Neural cell (in vitro differentiated cells): ENCODE measurements around the gene SFXN4. TPM values are rescaled to one million over a fixed set of nuclear protein-coding genes. Genes with fewer than 3 reads are reported as not detected.

Source experiments
- H2AFZ ChIP-seq: fragments of 200-600, 300-800 bp; sonication (generic), shearing (Covaris generic); 2 replicates; pipeline ENCODE4 v1.6.0; 2014; ENCODE audit warnings: low read depth, mild to moderate bottlenecking, antibody characterized with exemption, low read length, moderate library complexity
- H3F3A ChIP-seq: fragments of 200-600 bp; shearing (Covaris generic); 2 replicates; pipeline ENCODE4 v1.6.1; 2016; ENCODE audit warnings: mild to moderate bottlenecking, moderate library complexity, mixed read lengths, antibody characterized with exemption, low read length; ENCODE audit not compliant: insufficient read depth, poor library complexity, severe bottlenecking
- H3K27ac ChIP-seq: fragments of 200-600, 300-800 bp; sonication (generic), shearing (Covaris generic); 2 replicates; pipeline ENCODE4 v1.5.1; 2014; ENCODE audit warnings: mild to moderate bottlenecking, low read length, moderate library complexity
- H3K27me3 ChIP-seq: fragments of 300-800, 200-600 bp; sonication (generic), shearing (Covaris generic); 2 replicates; pipeline ENCODE4 v1.6.0; 2014; ENCODE audit warnings: mild to moderate bottlenecking, low read depth, low read length, moderate library complexity; ENCODE audit not compliant: insufficient read depth
- H3K36me3 ChIP-seq: fragments of 300-800, 200-600 bp; sonication (generic), shearing (Covaris generic); 2 replicates; pipeline ENCODE4 v1.5.1; 2014; ENCODE audit warnings: mild to moderate bottlenecking, antibody characterized with exemption, low read length, moderate library complexity; ENCODE audit not compliant: insufficient read depth
- H3K4me2 ChIP-seq: fragments of 300-800, 200-600 bp; sonication (generic), shearing (Covaris generic); 2 replicates; pipeline ENCODE4 v1.6.0; 2014; ENCODE audit warnings: mild to moderate bottlenecking, low read length
- H3K4me3 ChIP-seq: fragments of 300-800, 200-600 bp; sonication (generic), shearing (Covaris generic); 2 replicates; pipeline ENCODE4 v1.5.1; 2014; ENCODE audit warnings: mild to moderate bottlenecking, low read length, moderate library complexity
- H3K79me2 ChIP-seq: fragments of 200-600 bp; shearing (Covaris generic); replicated peaks from 2 replicates; pipeline ENCODE4 v1.6.0; 2014; ENCODE audit warnings: mild to moderate bottlenecking, low read length, moderate library complexity; ENCODE audit not compliant: insufficient read depth
- H3K9ac ChIP-seq: fragments of 300-800, 200-600 bp; sonication (generic), shearing (Covaris generic); 2 replicates; pipeline ENCODE4 v1.6.1; 2016; ENCODE audit warnings: mild to moderate bottlenecking, low read length, mixed read lengths
- H3K9me2 ChIP-seq: fragments of 200-600 bp; shearing (Covaris generic); 2 replicates; pipeline ENCODE4 v1.6.1; 2016; ENCODE audit warnings: mild to moderate bottlenecking, low read length, mixed read lengths; ENCODE audit not compliant: insufficient read depth
- H3K9me3 ChIP-seq: fragments of 200-600, 300-800 bp; sonication (generic), shearing (Covaris generic); 2 replicates; pipeline ENCODE4 v1.6.1; 2016; ENCODE audit warnings: mild to moderate bottlenecking, mixed run types, low read length, moderate library complexity, mixed read lengths
- H4K20me1 ChIP-seq: fragments of 200-600 bp; shearing (Covaris generic); 2 replicates; pipeline ENCODE4 v1.6.1; 2016; ENCODE audit warnings: mild to moderate bottlenecking, mixed run types; ENCODE audit not compliant: insufficient read depth
- CTCF ChIP-seq: fragments of 450-650 bp; IDR thresholded peaks from 2 replicates; pipeline ENCODE4 v1.5.1; 2014; ENCODE audit warnings: antibody characterized with exemption, mild to moderate bottlenecking, moderate library complexity; ENCODE audit not compliant: poor library complexity, severe bottlenecking
- EP300 ChIP-seq: fragments of 450-650 bp; conservative IDR thresholded peaks from 2 replicates; pipeline ENCODE4 v1.6.1; 2014; ENCODE audit warnings: antibody characterized with exemption, mild to moderate bottlenecking, moderate library complexity; ENCODE audit not compliant: poor library complexity, severe bottlenecking
- EZH2 ChIP-seq: fragments of 200-600, 300-800 bp; shearing (Covaris generic), sonication (generic); IDR thresholded peaks from 2 replicates; pipeline ENCODE4 v1.6.1; 2014; ENCODE audit warnings: antibody characterized with exemption, low read length, borderline replicate concordance, mild to moderate bottlenecking; ENCODE audit not compliant: insufficient read depth, poor library complexity, severe bottlenecking
- MXI1 ChIP-seq: fragments of 450-650 bp; conservative IDR thresholded peaks from 2 replicates; pipeline ENCODE4 v1.6.1; 2014; ENCODE audit warnings: antibody characterized with exemption, mild to moderate bottlenecking; ENCODE audit not compliant: poor library complexity, severe bottlenecking
- POLR2AphosphoS5 ChIP-seq: IDR thresholded peaks from 2 replicates; pipeline ENCODE4 v1.6.1; 2012
- RAD21 ChIP-seq: fragments of 450-650 bp; conservative IDR thresholded peaks from 2 replicates; pipeline ENCODE4 v1.6.1; 2014; ENCODE audit warnings: antibody characterized with exemption, mild to moderate bottlenecking, moderate library complexity
- REST ChIP-seq: IDR thresholded peaks from 2 replicates; pipeline ENCODE4 v1.6.1; 2012; ENCODE audit warnings: borderline replicate concordance
- SMC3 ChIP-seq: fragments of 450-650 bp; conservative IDR thresholded peaks from 2 replicates; pipeline ENCODE4 v1.6.1; 2014; ENCODE audit warnings: antibody characterized with exemption, mild to moderate bottlenecking, moderate library complexity; ENCODE audit not compliant: poor library complexity
- TAF1 ChIP-seq: IDR thresholded peaks from 2 replicates; pipeline ENCODE4 v1.6.1; 2012; ENCODE audit warnings: low read depth
- polyA plus RNA-seq: library from polyadenylated mRNA; depleted of rRNA; stranded (reverse); fragments of >200 nt; gene quantifications from 2 replicates; pipeline ENCODE4 v1.2.3, GENCODE V29; 2014

Gene SFXN4
- polyA plus RNA-seq, 1 donor from 2014 or later = 23.7 TPM

- H3K4me3 ChIP-seq = no peak overlapping the region
- H4K20me1 ChIP-seq = no peaks in the 10 kb centered on the region
- no peaks in the 10 kb centered on the region for H3K9me3 ChIP-seq
- no peaks in the 10 kb centered on the region for H3F3A ChIP-seq
- H3K4me2 ChIP-seq = no peak overlapping the region
- TF ChIP-seq SMC3 (no peak), EZH2 (no peak), RAD21 (no peak), MXI1 (no peak), REST (no peak), POLR2AphosphoS5 (no peak), TAF1 (no peak), CTCF (no peak), EP300 (no peak)
- no peak overlapping the region for H3K27ac ChIP-seq
- H3K9me2 ChIP-seq = no peaks in the 10 kb centered on the region
- H2AFZ ChIP-seq = no peak overlapping the region
- no peaks in the 10 kb centered on the region for H3K36me3 ChIP-seq
- no peak overlapping the region for H3K9ac ChIP-seq
- no peaks in the 10 kb centered on the region for H3K27me3 ChIP-seq
- no peaks in the 10 kb centered on the region for H3K79me2 ChIP-seq
These were observed 51.5 kb downstream of the SFXN4 start for GRCh38 chr10:119113751-119114732.

- H3K9me2 ChIP-seq = no peaks in the 10 kb centered on the region
- no peaks in the 10 kb centered on the region for H3K27me3 ChIP-seq
- H3K4me3 ChIP-seq = no peak overlapping the region
- H3K79me2 ChIP-seq = no peaks in the 10 kb centered on the region
- no peaks in the 10 kb centered on the region for H4K20me1 ChIP-seq
- no peaks in the 10 kb centered on the region for H3K9me3 ChIP-seq
- no peaks in the 10 kb centered on the region for H3F3A ChIP-seq
- H3K27ac ChIP-seq = no peak overlapping the region
- no peak overlapping the region for H3K4me2 ChIP-seq
- no peaks in the 10 kb centered on the region for H3K36me3 ChIP-seq
- H2AFZ ChIP-seq = no peak overlapping the region
- no peak for TF ChIP-seq POLR2AphosphoS5
- no peak for TF ChIP-seq EZH2
- no peak for TF ChIP-seq RAD21
- no peak for TF ChIP-seq MXI1
- TF ChIP-seq SMC3 = no peak
- TF ChIP-seq EP300 = no peak
- no peak for TF ChIP-seq REST
- no peak for TF ChIP-seq CTCF
- TF ChIP-seq TAF1 = no peak
- no peak overlapping the region for H3K9ac ChIP-seq
These were observed 53.5 kb downstream of the SFXN4 start for GRCh38 chr10:119112056-119112455.
